IMR-90 (cell line): Measurements from ENCODE around the gene CHGA. TPM values are rescaled to one million over a fixed set of nuclear protein-coding genes. Genes with fewer than 3 reads are reported as not detected.

Experiments used
- ATAC-seq: fragments of 200-7000 bp; cut with Tn5 transposase; 2 replicates; pipeline ENCODE4 v1.9.1; 2020; ENCODE audit warnings: low read depth, mild to moderate bottlenecking, moderate library complexity
- BruUV-seq: library from RNA; stranded (reverse); fragments of 400-500 nt; replicated peaks from 2 replicates; lab custom pipeline; 2021; lab: Mats Ljungman, UMichigan
- CTCF ChIA-PET: fragments of 300-600 bp; formaldehyde crosslinking; extraction: SDS; loops from one replicate; lab custom pipeline; 2021; ENCODE audit warnings: antibody characterized with exemption; lab: Yijun Ruan, JAX
- POLR2A ChIA-PET: fragments of 300-600 bp; sonication (Branson Sonifier 250); formaldehyde crosslinking; loops from one replicate; lab custom pipeline; 2022; ENCODE audit warnings: antibody characterized with exemption; ENCODE audit not compliant: unreplicated experiment; lab: Charles Lee
- DNase-seq: peaks from one replicate; pipeline ENCODE4 v3.0.0; 2013
- H2AFZ ChIP-seq: replicated peaks from 2 replicates; pipeline ENCODE3; 2013; ENCODE audit warnings: low read length, mild to moderate bottlenecking; ENCODE audit not compliant: poor library complexity
- H2AK5ac ChIP-seq: 2 replicates; pipeline ENCODE4 v1.6.1; 2013; ENCODE audit warnings: low read depth, low read length, inconsistent platforms
- H2AK9ac ChIP-seq: replicated peaks from 2 replicates; pipeline ENCODE3; 2013; ENCODE audit warnings: mild to moderate bottlenecking, low read depth, low read length, moderate library complexity; ENCODE audit not compliant: poor library complexity
- H2BK120ac ChIP-seq: 2 replicates; pipeline ENCODE4 v1.6.1; 2013; ENCODE audit warnings: low read depth, low read length, inconsistent platforms
- H2BK15ac ChIP-seq: 3 replicates; pipeline ENCODE4 v1.6.1; 2013; ENCODE audit warnings: low read depth, low read length, inconsistent platforms
- H2BK20ac ChIP-seq: 2 replicates; pipeline ENCODE4 v1.6.1; 2013; ENCODE audit warnings: low read depth, mild to moderate bottlenecking, inconsistent platforms, low read length, moderate library complexity
- H2BK5ac ChIP-seq: 2 replicates; pipeline ENCODE4 v1.6.1; 2013; ENCODE audit warnings: mild to moderate bottlenecking, low read depth, low read length, inconsistent platforms; ENCODE audit not compliant: poor library complexity, severe bottlenecking
- H3K14ac ChIP-seq: replicated peaks from 2 replicates; pipeline ENCODE4 v1.6.1; 2013; ENCODE audit warnings: low read depth, low read length, inconsistent platforms
- H3K18ac ChIP-seq: 2 replicates; pipeline ENCODE4 v1.6.1; 2013; ENCODE audit warnings: low read depth, low read length, control low read depth
- H3K23ac ChIP-seq: 2 replicates; pipeline ENCODE4 v1.6.1; 2013; ENCODE audit warnings: low read depth, low read length, inconsistent platforms
- H3K27ac ChIP-seq: 2 replicates; pipeline ENCODE4 v1.5.1; 2013; ENCODE audit warnings: mild to moderate bottlenecking, control low read depth, low read length; ENCODE audit not compliant: insufficient read depth
- H3K27me3 ChIP-seq: 2 replicates; pipeline ENCODE4 v1.6.1; 2013; ENCODE audit warnings: low read length; ENCODE audit not compliant: control insufficient read depth, insufficient read depth
- H3K36me3 ChIP-seq: 2 replicates; pipeline ENCODE4 v1.6.1; 2013; ENCODE audit warnings: low read length, mixed read lengths; ENCODE audit not compliant: control insufficient read depth, insufficient read depth
- H3K4ac ChIP-seq: 2 replicates; pipeline ENCODE4 v1.6.1; 2013; ENCODE audit warnings: low read depth, low read length, inconsistent platforms
- H3K4me1 ChIP-seq: 2 replicates; pipeline ENCODE4 v1.6.1; 2013; ENCODE audit warnings: low read length, mixed read lengths; ENCODE audit not compliant: control insufficient read depth, insufficient read depth
- H3K4me2 ChIP-seq: 2 replicates; pipeline ENCODE4 v1.6.1; 2013; ENCODE audit warnings: low read depth, mild to moderate bottlenecking, control low read depth, low read length, moderate library complexity
- H3K4me3 ChIP-seq: 2 replicates; pipeline ENCODE4 v1.5.1; 2013; ENCODE audit warnings: low read depth, mild to moderate bottlenecking, control low read depth, low read length, moderate library complexity; ENCODE audit not compliant: insufficient read depth
- H3K56ac ChIP-seq: 2 replicates; pipeline ENCODE4 v1.6.1; 2013; ENCODE audit warnings: low read length, inconsistent platforms; ENCODE audit not compliant: insufficient read depth; ENCODE audit errors: extremely low read depth
- H3K79me1 ChIP-seq, 2 experiments: 2 replicates each; pipeline ENCODE4 v1.6.1; 2013; ENCODE audit warnings: low read length in 2 of 2, inconsistent platforms in 1 of 2, low read depth in 1 of 2
- H3K9ac ChIP-seq: 2 replicates; pipeline ENCODE4 v1.6.1; 2013; ENCODE audit warnings: low read depth, low read length, control low read depth
- H3K9me1 ChIP-seq: 2 replicates; pipeline ENCODE4 v1.6.1; 2013; ENCODE audit warnings: low read length, inconsistent platforms; ENCODE audit not compliant: insufficient read depth
- H3K9me3 ChIP-seq: 2 replicates; pipeline ENCODE4 v1.6.1; 2013; ENCODE audit warnings: low read length; ENCODE audit not compliant: control insufficient read depth, insufficient read depth
- H4K20me1 ChIP-seq: 2 replicates; pipeline ENCODE4 v1.6.1; 2013; ENCODE audit warnings: low read length, inconsistent platforms; ENCODE audit not compliant: insufficient read depth
- H4K5ac ChIP-seq: 2 replicates; pipeline ENCODE4 v1.6.1; 2013; ENCODE audit warnings: mild to moderate bottlenecking, low read depth, low read length, control low read depth
- H4K8ac ChIP-seq, 2 experiments: 2 replicates each; pipeline ENCODE4 v1.6.1; 2013; ENCODE audit warnings: low read depth in 2 of 2, low read length in 2 of 2, control low read depth in 1 of 2, inconsistent platforms in 1 of 2
- H4K91ac ChIP-seq: 2 replicates; pipeline ENCODE4 v1.6.1; 2013; ENCODE audit warnings: low read depth, low read length, inconsistent platforms; ENCODE audit not compliant: insufficient read depth
- CEBPB ChIP-seq: IDR thresholded peaks from 2 replicates; pipeline ENCODE4 v1.6.1; 2012; ENCODE audit warnings: low read depth, low read length, improper control_type of control experiment
- FOS ChIP-seq: fragments of 150-350 bp; IDR thresholded peaks from 2 replicates; pipeline ENCODE4 v1.6.1; 2016; ENCODE audit warnings: low read depth, low read length
- NFE2L2 ChIP-seq: fragments of 150-350 bp; IDR thresholded peaks from 2 replicates; pipeline ENCODE4 v1.6.1; 2016; ENCODE audit warnings: low read depth, mild to moderate bottlenecking, low read length
- POLR2A ChIP-seq: IDR thresholded peaks from 2 replicates; pipeline ENCODE4 v1.6.1; 2012; ENCODE audit warnings: mild to moderate bottlenecking, low read depth, low read length
- RAD21 ChIP-seq: IDR thresholded peaks from 2 replicates; pipeline ENCODE4 v1.6.1; 2012; ENCODE audit warnings: low read length, improper control_type of control experiment
- RCOR1 ChIP-seq: IDR thresholded peaks from 2 replicates; pipeline ENCODE4 v1.6.1; 2012; ENCODE audit warnings: mild to moderate bottlenecking, low read length, improper control_type of control experiment; ENCODE audit not compliant: insufficient replicate concordance
- RFX5 ChIP-seq: IDR thresholded peaks from 2 replicates; pipeline ENCODE4 v1.8.0; 2012; ENCODE audit warnings: low read depth, mild to moderate bottlenecking, low read length, moderate library complexity
- SMC3 ChIP-seq: fragments of 150-350 bp; IDR thresholded peaks from 2 replicates; pipeline ENCODE4 v1.6.1; 2016; ENCODE audit warnings: low read depth, mild to moderate bottlenecking, antibody characterized with exemption, low read length, moderate library complexity
- WGBS, 2 experiments: methylation state at CpG; one replicate each; pipeline versions ENCODE4 v1.1.5 to v1.1.7; 2013; ENCODE audit warnings: missing lambda C conversion rate in 2 of 2; ENCODE audit not compliant: insufficient read length in 1 of 2; ENCODE audit errors: extremely low coverage in 2 of 2; 5-methylcytosine and 5-hydroxymethylcytosine counted together
- dilution Hi-C: fragments of 300-500 bp; cut with HindIII; formaldehyde crosslinking; loops from one replicate; pipeline ENCODE4 v1.14.3; 2018; ENCODE audit warnings: low sequenced_read_pairs; ENCODE audit not compliant: unreplicated experiment
- in situ Hi-C: fragments of 300-500 bp; cut with MboI; formaldehyde crosslinking; loops from 3 replicates; pipeline ENCODE4 v1.14.3; 2019; ENCODE audit warnings: low sequenced_read_pairs, inconsistent platforms, mixed read lengths
- intact Hi-C: fragments of 100-400 bp; cut with micrococcal nuclease; formaldehyde crosslinking; loops from 2 replicates; pipeline ENCODE4 v1.10.0; 2022
- polyA plus RNA-seq, 3 experiments: library from polyadenylated mRNA; depleted of rRNA; stranded (reverse); fragments of >200 nt; gene quantifications; 2 replicates each; pipeline ENCODE4 v1.2.3, GENCODE V29; 2012; ENCODE audit warnings: low replicate concordance in 1 of 3
- total RNA-seq: library from RNA; depleted of rRNA; stranded (reverse); fragments of >200 nt; gene quantifications from 2 replicates; pipeline ENCODE4 v1.2.3, GENCODE V29; 2012
- TF ChIP-seq, protein P1 (sequence below): conservative IDR thresholded peaks from 2 replicates; pipeline ENCODE4 v1.5.1; 2012; ENCODE audit warnings: mild to moderate bottlenecking, low read depth, low read length, improper control_type of control experiment
- TF ChIP-seq, protein P2 (sequence below): fragments of 150-350 bp; IDR thresholded peaks from 2 replicates; pipeline ENCODE4 v1.6.1; 2016; ENCODE audit warnings: low read depth, mild to moderate bottlenecking, low read length, moderate library complexity, borderline replicate concordance

The CHGA gene
- total and polyA plus RNA-seq, 2 of the 4 experiments (the other 2 are of a cell fraction), result not detected

DNA sequence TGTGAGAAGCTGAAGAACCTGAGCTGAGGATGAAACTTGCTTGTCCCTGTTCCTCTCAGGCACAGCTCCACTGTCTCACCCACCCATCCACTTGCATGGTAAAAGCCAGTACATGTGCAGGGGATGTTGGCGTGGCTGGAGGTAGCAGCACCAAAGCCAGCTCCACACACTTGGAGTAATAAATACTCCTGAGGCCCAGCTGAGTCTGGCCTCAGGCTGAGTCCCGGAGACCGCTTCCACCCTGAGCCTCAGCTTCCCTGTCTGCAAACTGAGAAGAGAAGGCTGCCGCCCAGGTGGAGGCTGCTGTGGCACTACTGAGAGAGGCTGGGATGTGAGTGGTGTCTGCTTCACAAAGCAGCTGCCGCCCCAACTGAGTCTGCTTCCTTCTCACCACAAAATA is 19.2 kb downstream of the CHGA start:
- Histone ChIP-seq H2AK9ac (no peak overlapping the region), H3K4ac (no peak overlapping the region), H3K79me1 (no peaks in the 10 kb centered on the region), H3K9me3 (no peaks in the 10 kb centered on the region), H3K18ac (no peak overlapping the region), H2BK5ac (no peak overlapping the region), H4K8ac (no peak overlapping the region), H3K27ac (no peak overlapping the region), H4K91ac (no peak overlapping the region), H3K36me3 (no peaks in the 10 kb centered on the region; the same call in 1 of the 2 replicates), H3K4me1 (no peaks in the 10 kb centered on the region), H3K4me3 (no peak overlapping the region), H3K27me3 (no peaks in the 10 kb centered on the region), H2BK15ac (no peak overlapping the region), H3K4me2 (no peak overlapping the region), H4K5ac (no peak overlapping the region), H2AFZ (no peak overlapping the region), H2BK20ac (no peak overlapping the region), H2AK5ac (no peak overlapping the region), H3K9ac (no peak overlapping the region), H3K9me1 (no peaks in the 10 kb centered on the region), H4K20me1 (no peaks in the 10 kb centered on the region), H3K23ac (no peak overlapping the region), H3K14ac (no peak overlapping the region), H2BK120ac (no peak overlapping the region), H3K56ac (no peak overlapping the region)
- intact Hi-C loops, result no loop called here
- ChIA-PET POLR2A (no interaction called here), CTCF (interaction anchor here (1.5 kb wide), 1 partner anchor 10 kb away, joined by 4 read pairs; no protein-coding TSS in a partner anchor)
- ATAC-seq (no peak), DNase-seq (no peak)
- dilution Hi-C loops, result no loop called here
- in situ Hi-C loops, result no loop called here
- no CpG with 5 or more reads among the region's 5 CpGs for WGBS, 2 experiments
- BruUV-seq, result no TSS peak
- TF ChIP-seq RAD21 (no peak), CEBPB (no peak), RFX5 (no peak), FOS (no peak), POLR2A (no peak), SMC3 (no peak), NFE2L2 (no peak), RCOR1 (no peak)
- TF ChIP-seq, protein P1, sequence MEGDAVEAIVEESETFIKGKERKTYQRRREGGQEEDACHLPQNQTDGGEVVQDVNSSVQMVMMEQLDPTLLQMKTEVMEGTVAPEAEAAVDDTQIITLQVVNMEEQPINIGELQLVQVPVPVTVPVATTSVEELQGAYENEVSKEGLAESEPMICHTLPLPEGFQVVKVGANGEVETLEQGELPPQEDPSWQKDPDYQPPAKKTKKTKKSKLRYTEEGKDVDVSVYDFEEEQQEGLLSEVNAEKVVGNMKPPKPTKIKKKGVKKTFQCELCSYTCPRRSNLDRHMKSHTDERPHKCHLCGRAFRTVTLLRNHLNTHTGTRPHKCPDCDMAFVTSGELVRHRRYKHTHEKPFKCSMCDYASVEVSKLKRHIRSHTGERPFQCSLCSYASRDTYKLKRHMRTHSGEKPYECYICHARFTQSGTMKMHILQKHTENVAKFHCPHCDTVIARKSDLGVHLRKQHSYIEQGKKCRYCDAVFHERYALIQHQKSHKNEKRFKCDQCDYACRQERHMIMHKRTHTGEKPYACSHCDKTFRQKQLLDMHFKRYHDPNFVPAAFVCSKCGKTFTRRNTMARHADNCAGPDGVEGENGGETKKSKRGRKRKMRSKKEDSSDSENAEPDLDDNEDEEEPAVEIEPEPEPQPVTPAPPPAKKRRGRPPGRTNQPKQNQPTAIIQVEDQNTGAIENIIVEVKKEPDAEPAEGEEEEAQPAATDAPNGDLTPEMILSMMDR, result no peak
- TF ChIP-seq, protein P2, sequence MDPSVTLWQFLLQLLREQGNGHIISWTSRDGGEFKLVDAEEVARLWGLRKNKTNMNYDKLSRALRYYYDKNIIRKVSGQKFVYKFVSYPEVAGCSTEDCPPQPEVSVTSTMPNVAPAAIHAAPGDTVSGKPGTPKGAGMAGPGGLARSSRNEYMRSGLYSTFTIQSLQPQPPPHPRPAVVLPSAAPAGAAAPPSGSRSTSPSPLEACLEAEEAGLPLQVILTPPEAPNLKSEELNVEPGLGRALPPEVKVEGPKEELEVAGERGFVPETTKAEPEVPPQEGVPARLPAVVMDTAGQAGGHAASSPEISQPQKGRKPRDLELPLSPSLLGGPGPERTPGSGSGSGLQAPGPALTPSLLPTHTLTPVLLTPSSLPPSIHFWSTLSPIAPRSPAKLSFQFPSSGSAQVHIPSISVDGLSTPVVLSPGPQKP, result no peak
